Smooth muscle cell (in vitro differentiated cells): ENCODE measurements around the gene BANK1. TPM values are rescaled to one million over a fixed set of nuclear protein-coding genes. Genes with fewer than 3 reads are reported as not detected.

Source experiments
- DNase-seq: peaks from one replicate; lab custom pipeline; 2025; ENCODE audit not compliant: unreplicated experiment; lab: John Stamatoyannopoulos, UW
- H2AFZ ChIP-seq: fragments of 200-600 bp; sonication (generic); 2 replicates; pipeline ENCODE4 v1.6.0; 2016; ENCODE audit warnings: antibody characterized with exemption, low read depth, mild to moderate bottlenecking
- H3F3A ChIP-seq: fragments of 200-600 bp; sonication (generic); 2 replicates; pipeline ENCODE4 v1.6.0; 2017; ENCODE audit warnings: antibody characterized with exemption, low read depth
- H3K27ac ChIP-seq: fragments of 200-600 bp; sonication (generic); 2 replicates; pipeline ENCODE4 v1.5.1; 2016; ENCODE audit warnings: low read depth, mild to moderate bottlenecking
- H3K27me3 ChIP-seq: fragments of 200-600 bp; sonication (generic); 2 replicates; pipeline ENCODE4 v1.6.1; 2016; ENCODE audit warnings: low read depth, mild to moderate bottlenecking
- H3K36me3 ChIP-seq: fragments of 200-600 bp; sonication (generic); 2 replicates; pipeline ENCODE4 v1.5.1; 2016; ENCODE audit warnings: low read depth
- H3K4me1 ChIP-seq: fragments of 200-600 bp; sonication (generic); 2 replicates; pipeline ENCODE4 v1.5.1; 2016; ENCODE audit warnings: low read depth
- H3K4me2 ChIP-seq: fragments of 200-600 bp; sonication (generic); 2 replicates; pipeline ENCODE4 v1.6.0; 2016; ENCODE audit warnings: mild to moderate bottlenecking
- H3K4me3 ChIP-seq: fragments of 200-600 bp; sonication (generic); 2 replicates; pipeline ENCODE4 v1.5.1; 2016; ENCODE audit warnings: mild to moderate bottlenecking
- H3K79me2 ChIP-seq: fragments of 200-600 bp; sonication (generic); 2 replicates; pipeline ENCODE4 v1.6.0; 2016; ENCODE audit warnings: low read depth, mild to moderate bottlenecking
- H3K9ac ChIP-seq: fragments of 200-600 bp; sonication (generic); 2 replicates; pipeline ENCODE4 v1.6.0; 2016; ENCODE audit warnings: low read depth
- H3K9me3 ChIP-seq: fragments of 200-600 bp; sonication (generic); replicated peaks from 2 replicates; pipeline ENCODE4 v1.5.1; 2016; ENCODE audit warnings: low read depth
- H4K20me1 ChIP-seq: fragments of 200-600 bp; sonication (generic); 2 replicates; pipeline ENCODE4 v1.6.0; 2016; ENCODE audit warnings: low read depth
- CTCF ChIP-seq: fragments of 200-600 bp; sonication (generic); IDR thresholded peaks from 2 replicates; pipeline ENCODE4 v1.5.1; 2017; ENCODE audit warnings: borderline replicate concordance, mild to moderate bottlenecking, antibody characterized with exemption; ENCODE audit not compliant: insufficient read depth, poor library complexity, severe bottlenecking
- WGBS: methylation state at CpG from one replicate; pipeline ENCODE4 v1.1.7; 2016; ENCODE audit warnings: low lambda C conversion rate; 5-methylcytosine and 5-hydroxymethylcytosine counted together
- polyA plus RNA-seq: library from polyadenylated mRNA; unstranded; fragments of >200 nt; fragmentation: Nextera tagmentation; extraction: Ambion mirVana; gene quantifications from 2 replicates; pipeline ENCODE4 v1.2.1, GENCODE V29; 2016
- total RNA-seq: library from RNA; depleted of rRNA; stranded (reverse); fragments of >200 nt; gene quantifications from 2 replicates; pipeline ENCODE4 v1.2.3, GENCODE V29; 2014

The BANK1 gene
- total and polyA plus RNA-seq, 2 experiments from 2014 or later = 0.54 to 1.5 TPM

- DNase-seq = no peak
- H3K27me3 ChIP-seq = no peaks in the 10 kb centered on the region
- no peaks in the 10 kb centered on the region for H3K9me3 ChIP-seq
- H3K4me1 ChIP-seq = peaks cover 5% of the 10 kb centered on the region
- H4K20me1 ChIP-seq = no peaks in the 10 kb centered on the region
- H3K79me2 ChIP-seq = no peaks in the 10 kb centered on the region
- TF ChIP-seq CTCF = no peak
- no peaks in the 10 kb centered on the region for H3K36me3 ChIP-seq
- H3K27ac ChIP-seq = no peak overlapping the region
- H3K4me3 ChIP-seq = no peak overlapping the region
- no peak overlapping the region for H3K9ac ChIP-seq
- peak overlapping the region; percentile 51 for H2AFZ ChIP-seq
- no peak overlapping the region for H3K4me2 ChIP-seq
- H3F3A ChIP-seq = no peaks in the 10 kb centered on the region
These were observed 41.3 kb downstream of the BANK1 start for GRCh38 chr4:101831816-101832215.

GRCh38 chr4:101833480-101833879, 43.0 kb downstream of the BANK1 start:
- Histone ChIP-seq H3K27ac (no peak overlapping the region), H3K4me2 (no peak overlapping the region), H3F3A (no peaks in the 10 kb centered on the region), H3K27me3 (no peaks in the 10 kb centered on the region), H3K9me3 (no peaks in the 10 kb centered on the region), H3K9ac (no peak overlapping the region), H2AFZ (no peak overlapping the region), H3K79me2 (no peaks in the 10 kb centered on the region), H3K36me3 (no peaks in the 10 kb centered on the region), H3K4me1 (peaks cover 5% of the 10 kb centered on the region), H3K4me3 (no peak overlapping the region), H4K20me1 (no peaks in the 10 kb centered on the region)
- DNase-seq = no peak
- TF ChIP-seq CTCF = no peak
- WGBS = 94% methylated on average over 1 of the region's 1 CpG

- WGBS = 56% methylated on average over 2 of the region's 2 CpGs
- Histone ChIP-seq H2AFZ (peak overlapping the region; percentile 81), H3K4me2 (peak overlapping the region; percentile 21)
These were observed 44.8 kb downstream of the BANK1 start for GRCh38 chr4:101835121-101835904.

More at GRCh38 chr4:101835121-101835904, 44.8 kb downstream of the BANK1 start:
- Histone ChIP-seq H3K36me3 (no peaks in the 10 kb centered on the region), H3K9ac (no peak overlapping the region), H3K4me3 (no peak overlapping the region), H3F3A (no peaks in the 10 kb centered on the region), H3K27ac (peak overlapping the region; percentile 25), H3K27me3 (no peaks in the 10 kb centered on the region), H3K4me1 (peaks cover 5% of the 10 kb centered on the region), H3K79me2 (no peaks in the 10 kb centered on the region), H3K9me3 (no peaks in the 10 kb centered on the region), H4K20me1 (no peaks in the 10 kb centered on the region)
- no peak for DNase-seq
- TF ChIP-seq CTCF = no peak
